Heart left ventricle (tissue), 13 donors: ENCODE results near the gene PDE10A.

Source experiments
- CTCF ChIP-seq, 12 donors: fragments of 200-600 bp; sonication (generic) in 4 of 12; IDR thresholded peaks; one replicate each; pipeline versions ENCODE4 v1.5.0 to v1.8.0; 2018 to 2022; ENCODE audit warnings: antibody characterized with exemption in 12 of 12, mild to moderate bottlenecking in 5 of 12
- POLR2A ChIP-seq, 2 donors: fragments of 450-650 bp; IDR thresholded peaks; one replicate each; pipeline ENCODE4 v1.6.1; 2017; ENCODE audit warnings: antibody characterized with exemption in 2 of 2, mild to moderate bottlenecking in 2 of 2, moderate library complexity in 2 of 2
- donor health status: ischemic (EF 13 %, LVEDD 7.1; RV severe dilation, severe dysfunction).
- donor health status: DM: no; HTN: yes; CAD: no.
- donor health status: DM: no; HTN: no; CAD: no.
- donor health status: ischemic (EF 25% LVEDD 6.9; RV normal size, moderate dysfunction).
- donor health status: ischemic (EF 25% LVEDD 5.7; RV mildly dilated, moderate dysfunction).
- donor health status: ischemic (EF 35%, LVEDD 5.7; RV mildly dilated, moderate dysfunction).
- donor health status: nonischemic (EF 11% LVEDD 7.7; RV severe dilation, severe dysfunction).
- donor health status: DM: yes; HTN: yes; CAD: no.
- donor health status: PGD.
- donor health status: ischemic (EF 29% LVEDD 5.4; RV normal size, mild dysfunction).
- donor health status: nonischemic (EF 23%, LVEDD 6.1; RV moderate dilation, normal function).

GRCh38 chr6:165543781-165544180, 119.3 kb downstream of the PDE10A start:
- TF ChIP-seq CTCF (IDR thresholded peaks at IDR 0.05) (no peak), POLR2A (IDR thresholded peaks at IDR 0.05) (no peak)
